ENCODE results near the gene GNAT3.
A peak's percentile ranks its signal among the peaks of the same experiment; 100 is the strongest.

The GNAT3 gene

DNA sequence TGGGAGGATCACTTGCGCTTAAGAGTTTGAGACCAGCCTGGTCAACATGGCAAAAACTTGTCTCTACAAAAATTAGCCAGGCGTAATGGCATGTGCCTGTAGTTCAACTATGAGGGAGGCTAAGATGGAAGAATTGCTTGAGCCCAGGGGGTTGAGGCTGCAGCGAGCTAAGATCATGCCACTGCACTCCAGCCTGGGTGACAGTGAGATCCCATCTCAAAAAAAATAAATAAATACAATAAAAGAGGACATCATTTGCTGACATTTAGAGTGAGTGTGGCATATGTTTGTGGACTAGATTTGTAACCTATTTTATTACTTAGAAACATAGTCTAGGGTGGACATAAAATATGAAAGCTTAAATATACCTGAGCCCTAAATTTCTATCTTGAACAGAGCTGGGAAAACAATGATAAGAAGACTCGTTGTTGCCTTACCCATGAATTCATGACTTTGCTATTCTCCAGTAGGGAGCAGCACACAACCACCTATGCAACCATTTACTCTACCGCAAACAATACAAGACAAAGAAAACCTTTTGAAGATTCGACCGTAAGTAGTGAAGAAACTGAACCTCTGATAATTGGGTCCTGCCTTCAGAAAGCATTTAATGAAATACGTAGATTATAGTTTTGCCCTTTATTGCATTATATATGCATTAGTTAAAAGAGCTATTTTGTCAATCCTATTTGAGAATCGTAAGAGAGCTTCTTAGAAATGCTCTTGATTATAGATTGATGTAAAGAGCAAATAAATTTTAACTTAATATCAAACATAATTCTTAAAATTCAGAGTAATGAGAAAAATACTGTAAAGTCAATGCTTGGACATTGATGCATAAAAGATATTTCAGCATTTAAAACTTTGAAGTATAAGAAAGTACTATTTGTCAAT lies 83.5 kb downstream of the GNAT3 start:
- DNase-seq (ENCODE audit: low spot score), result peak; percentile 12
- no peak overlapping the region for H3K9ac ChIP-seq (ENCODE audit: low read depth, low read length, poor library complexity)
- H3K4me3 ChIP-seq (ENCODE audit: low read length in 2 of 2), result no peak overlapping the region

DNA sequence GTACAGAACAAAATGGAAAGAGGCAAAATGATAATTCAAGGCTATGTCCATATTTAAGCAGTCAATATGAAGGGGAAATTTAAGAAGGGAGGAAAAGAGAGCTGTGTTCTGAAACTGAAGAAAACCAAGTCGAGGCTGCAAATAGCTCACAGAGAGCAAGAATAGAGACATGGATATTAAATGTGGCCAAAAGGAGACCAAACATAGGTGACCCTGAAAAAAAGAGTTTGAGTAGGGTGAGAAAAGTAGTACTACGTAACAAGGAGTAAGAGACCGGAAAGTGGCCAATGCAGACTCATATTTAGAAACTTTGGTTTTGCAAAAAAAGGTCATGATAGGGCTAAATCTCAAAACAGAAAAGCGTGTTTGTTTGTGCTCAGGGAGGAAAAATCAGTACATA lies 84.6 kb downstream of the GNAT3 start:
- Histone ChIP-seq H4K91ac (ENCODE audit: low read depth, low read length, poor library complexity) (no peak overlapping the region), H3K4me3 (ENCODE audit: low read length in 2 of 2) (no peak overlapping the region), H2BK5ac (ENCODE audit: low read length) (no peak overlapping the region), H2BK15ac (ENCODE audit: low read length) (no peak overlapping the region), H3K18ac (ENCODE audit: low read length) (no peak overlapping the region), H3K36me3 (replicated peaks in 1 of 2; ENCODE audit: control insufficient read depth in 2 of 2, insufficient read depth in 2 of 2, low read length in 2 of 2) (no peaks in the 10 kb centered on the region), H2AFZ (ENCODE audit: low read length) (no peak overlapping the region), H3K4me2 (ENCODE audit: insufficient read depth, low read length, poor library complexity, severe bottlenecking) (no peak overlapping the region), H3K9ac (ENCODE audit: low read depth, low read length, poor library complexity) (no peak overlapping the region), H3K4me1 (ENCODE audit: control insufficient read depth in 2 of 2, insufficient read depth in 1 of 2, low read depth in 1 of 2, low read length in 2 of 2) (no peaks in the 10 kb centered on the region), H2AK5ac (ENCODE audit: low read depth, low read length) (no peak overlapping the region), H3K27me3 (ENCODE audit: control insufficient read depth in 3 of 3, insufficient read depth in 3 of 3, low read depth in 1 of 3, low read length in 3 of 3) (no peaks in the 10 kb centered on the region), H3K79me1 (ENCODE audit: low read depth, low read length) (no peaks in the 10 kb centered on the region), H3K4ac (ENCODE audit: low read length) (no peak overlapping the region), H3K23ac (ENCODE audit: low read depth, low read length, poor library complexity) (no peak overlapping the region), H3K27ac (replicated peaks; ENCODE audit: low read length) (no peak overlapping the region), H4K8ac (ENCODE audit: low read depth, low read length) (no peak overlapping the region), H2BK12ac (ENCODE audit: low read length) (no peak overlapping the region), H3K9me3 (replicated peaks in 1 of 2; ENCODE audit: control insufficient read depth in 2 of 2, insufficient read depth in 1 of 2, low read depth in 1 of 2, low read length in 2 of 2) (no peaks in the 10 kb centered on the region), H2BK120ac (ENCODE audit: low read depth, low read length) (no peak overlapping the region), H3K14ac (ENCODE audit: low read length) (no peak overlapping the region)
- DNase-seq (ENCODE audit: low spot score), result no peak
- no CpG with 5 or more reads among the region's 4 CpGs for WGBS, 2 donors (ENCODE audit: extremely low coverage in 2 of 2, insufficient read length in 2 of 2, insufficient replicate concordance in 1 of 2)

More for the DNA sequence above, 83.5 kb downstream of the GNAT3 start:
- H3K9me3 ChIP-seq (replicated peaks in 1 of 2; ENCODE audit: control insufficient read depth in 2 of 2, insufficient read depth in 1 of 2, low read depth in 1 of 2, low read length in 2 of 2), result no peaks in the 10 kb centered on the region
- no peak overlapping the region for H2BK120ac ChIP-seq (ENCODE audit: low read depth, low read length)
- no peak overlapping the region for H2BK12ac ChIP-seq (ENCODE audit: low read length)
- H3K36me3 ChIP-seq (replicated peaks in 1 of 2; ENCODE audit: control insufficient read depth in 2 of 2, insufficient read depth in 2 of 2, low read length in 2 of 2), result no peaks in the 10 kb centered on the region
- no peak overlapping the region for H4K8ac ChIP-seq (ENCODE audit: low read depth, low read length)
- no peak overlapping the region for H3K27ac ChIP-seq (replicated peaks; ENCODE audit: low read length)
- H4K91ac ChIP-seq (ENCODE audit: low read depth, low read length, poor library complexity), result no peak overlapping the region
- no peak overlapping the region for H3K4ac ChIP-seq (ENCODE audit: low read length)
- H2AK5ac ChIP-seq (ENCODE audit: low read depth, low read length), result no peak overlapping the region
- no peak overlapping the region for H3K23ac ChIP-seq (ENCODE audit: low read depth, low read length, poor library complexity)
- no peak overlapping the region for H3K14ac ChIP-seq (ENCODE audit: low read length)
- no peaks in the 10 kb centered on the region for H3K27me3 ChIP-seq (ENCODE audit: control insufficient read depth in 3 of 3, insufficient read depth in 3 of 3, low read depth in 1 of 3, low read length in 3 of 3)
- H2BK5ac ChIP-seq (ENCODE audit: low read length), result no peak overlapping the region
- H2BK15ac ChIP-seq (ENCODE audit: low read length), result no peak overlapping the region
- WGBS, 2 donors (ENCODE audit: extremely low coverage in 2 of 2, insufficient read length in 2 of 2, insufficient replicate concordance in 1 of 2), result no CpG with 5 or more reads among the region's 9 CpGs
- no peak overlapping the region for H3K18ac ChIP-seq (ENCODE audit: low read length)
- no peaks in the 10 kb centered on the region for H3K79me1 ChIP-seq (ENCODE audit: low read depth, low read length)
- H2AFZ ChIP-seq (ENCODE audit: low read length), result no peak overlapping the region
- H3K4me2 ChIP-seq (ENCODE audit: insufficient read depth, low read length, poor library complexity, severe bottlenecking), result no peak overlapping the region
- H3K4me1 ChIP-seq (ENCODE audit: control insufficient read depth in 2 of 2, insufficient read depth in 1 of 2, low read depth in 1 of 2, low read length in 2 of 2), result no peaks in the 10 kb centered on the region

DNA sequence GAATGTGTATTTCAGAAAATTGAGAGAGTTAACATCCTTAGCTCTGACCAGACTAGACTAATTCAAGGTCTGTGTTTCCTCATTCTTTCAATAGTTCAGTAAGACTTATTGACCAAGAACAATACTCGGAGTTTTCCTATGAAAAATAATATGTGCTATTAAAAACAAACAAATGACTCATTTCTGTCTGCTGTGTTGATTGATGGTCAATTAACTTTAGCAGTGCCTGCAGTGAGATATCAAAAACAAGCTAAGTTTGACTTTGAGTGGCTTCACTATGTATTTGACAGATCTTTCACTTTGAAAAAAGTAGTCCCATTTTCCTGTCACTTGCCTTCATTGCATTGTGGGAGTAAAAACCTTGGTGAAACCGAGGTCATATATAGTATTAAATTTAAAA lies 91.0 kb downstream of the GNAT3 start:
- no peak overlapping the region for H3K14ac ChIP-seq (ENCODE audit: low read length)
- no peak overlapping the region for H2BK120ac ChIP-seq (ENCODE audit: low read depth, low read length)
- H3K4me3 ChIP-seq (ENCODE audit: low read length in 2 of 2), result no peak overlapping the region
- H3K18ac ChIP-seq (ENCODE audit: low read length), result no peak overlapping the region
- no peak overlapping the region for H3K4me2 ChIP-seq (ENCODE audit: insufficient read depth, low read length, poor library complexity, severe bottlenecking)
- WGBS, 2 donors (ENCODE audit: extremely low coverage in 2 of 2, insufficient read length in 2 of 2, insufficient replicate concordance in 1 of 2), result no CpG with 5 or more reads among the region's 2 CpGs
- H2BK5ac ChIP-seq (ENCODE audit: low read length), result no peak overlapping the region
- no peaks in the 10 kb centered on the region for H3K4me1 ChIP-seq (ENCODE audit: control insufficient read depth in 2 of 2, insufficient read depth in 1 of 2, low read depth in 1 of 2, low read length in 2 of 2)
- no peak overlapping the region for H2BK12ac ChIP-seq (ENCODE audit: low read length)
- no peak overlapping the region for H3K27ac ChIP-seq (replicated peaks; ENCODE audit: low read length)
- no peak overlapping the region for H2BK15ac ChIP-seq (ENCODE audit: low read length)
- H3K4ac ChIP-seq (ENCODE audit: low read length), result no peak overlapping the region
- DNase-seq (ENCODE audit: low spot score), result no peak
- H4K8ac ChIP-seq (ENCODE audit: low read depth, low read length), result no peak overlapping the region
- H2AFZ ChIP-seq (ENCODE audit: low read length), result no peak overlapping the region
- H3K79me1 ChIP-seq (ENCODE audit: low read depth, low read length), result no peaks in the 10 kb centered on the region
- H3K23ac ChIP-seq (ENCODE audit: low read depth, low read length, poor library complexity), result no peak overlapping the region
- no peak overlapping the region for H3K9ac ChIP-seq (ENCODE audit: low read depth, low read length, poor library complexity)
- H2AK5ac ChIP-seq (ENCODE audit: low read depth, low read length), result no peak overlapping the region
- H3K27me3 ChIP-seq (ENCODE audit: control insufficient read depth in 3 of 3, insufficient read depth in 3 of 3, low read depth in 1 of 3, low read length in 3 of 3), result no peaks in the 10 kb centered on the region
- no peak overlapping the region for H4K91ac ChIP-seq (ENCODE audit: low read depth, low read length, poor library complexity)
- no peaks in the 10 kb centered on the region for H3K36me3 ChIP-seq (replicated peaks in 1 of 2; ENCODE audit: control insufficient read depth in 2 of 2, insufficient read depth in 2 of 2, low read length in 2 of 2)
- no peaks in the 10 kb centered on the region for H3K9me3 ChIP-seq (replicated peaks in 1 of 2; ENCODE audit: control insufficient read depth in 2 of 2, insufficient read depth in 1 of 2, low read depth in 1 of 2, low read length in 2 of 2)

DNA sequence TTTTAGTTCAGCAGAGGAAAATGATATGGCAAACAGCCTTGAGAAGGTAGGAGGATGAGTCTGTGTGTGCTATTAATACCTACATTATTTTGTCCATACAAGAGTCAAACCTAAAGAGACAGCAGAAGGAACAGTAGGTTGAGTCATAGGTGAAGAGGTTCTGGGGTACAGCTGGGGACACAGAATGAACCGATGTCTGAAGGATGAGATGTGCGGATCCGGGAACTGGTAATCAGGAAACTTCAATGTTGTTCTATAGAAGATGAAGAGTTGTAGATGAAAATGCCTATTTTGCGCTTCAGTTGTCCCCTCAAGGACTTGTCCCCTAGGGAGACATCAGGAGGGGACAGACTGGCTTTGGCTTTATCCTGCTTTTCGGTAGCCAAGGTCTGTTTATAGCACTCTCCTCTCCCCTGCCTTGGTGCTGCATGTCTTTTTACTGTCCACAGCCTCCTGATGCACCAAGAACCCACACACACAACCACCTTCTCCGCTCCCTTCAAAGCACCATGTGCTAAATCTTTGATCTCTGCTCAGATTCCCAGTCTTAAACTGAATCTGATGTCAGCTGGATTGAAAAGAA lies 94.6 kb downstream of the GNAT3 start:
- DNase-seq (ENCODE audit: low spot score), result no peak
- H2BK120ac ChIP-seq (ENCODE audit: low read depth, low read length), result no peak overlapping the region
- no peak overlapping the region for H3K4me2 ChIP-seq (ENCODE audit: insufficient read depth, low read length, poor library complexity, severe bottlenecking)
- H4K91ac ChIP-seq (ENCODE audit: low read depth, low read length, poor library complexity), result no peak overlapping the region
- no peak overlapping the region for H2BK5ac ChIP-seq (ENCODE audit: low read length)
- H4K8ac ChIP-seq (ENCODE audit: low read depth, low read length), result no peak overlapping the region
- no peak overlapping the region for H3K18ac ChIP-seq (ENCODE audit: low read length)
- no peak overlapping the region for H3K9ac ChIP-seq (ENCODE audit: low read depth, low read length, poor library complexity)
- no peaks in the 10 kb centered on the region for H3K9me3 ChIP-seq (replicated peaks in 1 of 2; ENCODE audit: control insufficient read depth in 2 of 2, insufficient read depth in 1 of 2, low read depth in 1 of 2, low read length in 2 of 2)
- no peak overlapping the region for H3K27ac ChIP-seq (replicated peaks; ENCODE audit: low read length)
- no peaks in the 10 kb centered on the region for H3K4me1 ChIP-seq (ENCODE audit: control insufficient read depth in 2 of 2, insufficient read depth in 1 of 2, low read depth in 1 of 2, low read length in 2 of 2)
- no peak overlapping the region for H3K4ac ChIP-seq (ENCODE audit: low read length)
- no peaks in the 10 kb centered on the region for H3K27me3 ChIP-seq (ENCODE audit: control insufficient read depth in 3 of 3, insufficient read depth in 3 of 3, low read depth in 1 of 3, low read length in 3 of 3)
- H3K4me3 ChIP-seq (ENCODE audit: low read length in 2 of 2), result no peak overlapping the region
- no peak overlapping the region for H2AK5ac ChIP-seq (ENCODE audit: low read depth, low read length)
- no CpG with 5 or more reads among the region's 6 CpGs for WGBS, 2 donors (ENCODE audit: extremely low coverage in 2 of 2, insufficient read length in 2 of 2, insufficient replicate concordance in 1 of 2)
- H2AFZ ChIP-seq (ENCODE audit: low read length), result no peak overlapping the region
- H2BK12ac ChIP-seq (ENCODE audit: low read length), result no peak overlapping the region
- H3K36me3 ChIP-seq (replicated peaks in 1 of 2; ENCODE audit: control insufficient read depth in 2 of 2, insufficient read depth in 2 of 2, low read length in 2 of 2), result no peaks in the 10 kb centered on the region
- H3K23ac ChIP-seq (ENCODE audit: low read depth, low read length, poor library complexity), result no peak overlapping the region
- no peaks in the 10 kb centered on the region for H3K79me1 ChIP-seq (ENCODE audit: low read depth, low read length)
- no peak overlapping the region for H3K14ac ChIP-seq (ENCODE audit: low read length)
- no peak overlapping the region for H2BK15ac ChIP-seq (ENCODE audit: low read length)

Data from neuronal stem cell (in vitro differentiated cells).